Measurements from ENCODE around the gene SLU7. TPM values are rescaled to one million over a fixed set of nuclear protein-coding genes. Genes with fewer than 3 reads are reported as not detected.

The SLU7 gene
- total and polyA plus RNA-seq, 7 experiments from 2014 or later, result 53.0 to 85.3 (median 77.0) TPM

DNA sequence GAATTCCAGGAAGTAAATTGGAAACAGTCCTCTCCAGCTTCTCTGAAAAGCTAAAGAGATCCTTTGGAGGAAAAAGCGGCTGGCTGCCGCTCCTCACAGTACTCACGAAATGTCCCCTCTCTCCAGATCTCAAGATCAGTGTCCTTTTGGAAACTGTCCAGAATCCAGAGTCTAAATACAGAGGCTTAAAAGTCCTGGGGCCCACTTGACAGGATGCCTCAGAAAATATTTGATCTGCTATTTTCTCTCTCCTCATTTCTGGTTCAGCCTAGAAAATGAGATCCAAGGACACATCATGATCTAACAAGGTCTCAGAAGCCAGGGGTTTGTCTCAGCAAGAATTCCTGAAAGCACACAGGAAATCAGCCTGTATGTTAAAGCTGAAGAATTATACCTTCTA lies 55.7 kb downstream of the SLU7 start:
- Mint-ChIP-seq H3K27ac (no peak overlapping the region), H3K36me3 (no peaks in the 10 kb centered on the region), H3K9me3 (no peaks in the 10 kb centered on the region), H3K4me1 (no peaks in the 10 kb centered on the region), H3K4me3 (no peak overlapping the region), H3K27me3 (peaks cover 24 to 39% (median 26%) of the 10 kb centered on the region in 5 donors)
- DNase-seq (no peak), ATAC-seq (no peak)
- intact Hi-C loops (cut with micrococcal nuclease), result no loop called here
- no peaks in the 10 kb centered on the region for H3K36me3 ChIP-seq (ENCODE audit: control insufficient read depth in 2 of 3, insufficient read depth in 3 of 3, low read length in 3 of 3)
- no peak overlapping the region for H3K27ac ChIP-seq (ENCODE audit: low read depth, low read length)
- H3K27me3 ChIP-seq (ENCODE audit: control insufficient read depth in 2 of 2, insufficient read depth in 2 of 2, low read length in 2 of 2), result peaks cover 0 to 5% of the 10 kb centered on the region in 2 donors
- H3K4me1 ChIP-seq (ENCODE audit: control insufficient read depth in 2 of 2, insufficient read depth in 2 of 2, low read length in 2 of 2), result no peaks in the 10 kb centered on the region
- POLR2A ChIA-PET, result no interaction called here
- CTCF ChIA-PET, result no interaction called here
- no peak overlapping the region for H3K4me3 ChIP-seq (ENCODE audit: low read length)
- H3K9me3 ChIP-seq (ENCODE audit: control insufficient read depth in 2 of 3, low read length in 3 of 3), result no peaks in the 10 kb centered on the region

DNA sequence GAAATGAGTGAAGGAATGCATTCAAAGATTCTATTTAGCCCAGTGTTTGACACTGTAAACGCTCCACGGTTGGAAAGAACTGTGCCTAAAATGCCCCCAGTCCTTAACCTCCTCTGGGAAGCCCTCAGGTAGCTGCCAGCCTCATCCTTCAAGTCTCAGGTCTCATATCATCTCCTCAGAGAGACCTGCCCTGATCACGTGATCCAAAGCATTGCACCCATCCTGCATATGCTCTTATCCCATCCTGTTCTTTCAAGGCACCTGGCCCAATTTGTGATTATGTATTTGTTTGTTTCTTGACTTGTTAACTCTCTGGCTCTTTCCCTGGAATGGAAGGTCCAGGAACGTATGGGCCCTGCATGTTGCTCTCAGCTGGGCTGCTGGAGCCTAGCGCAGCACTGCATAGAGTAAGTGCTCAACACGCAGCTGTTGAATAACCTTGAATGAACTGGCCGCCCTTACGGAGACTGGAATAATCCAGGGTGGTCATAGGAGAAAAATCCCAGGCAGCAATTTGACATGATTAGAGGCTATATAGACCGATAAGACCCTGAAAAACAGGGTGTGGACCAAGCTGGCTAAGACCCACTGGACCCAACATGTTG lies 57.2 kb downstream of the SLU7 start:
- no peaks in the 10 kb centered on the region for H3K27me3 ChIP-seq (ENCODE audit: control insufficient read depth in 2 of 2, insufficient read depth in 2 of 2, low read length in 2 of 2)
- Mint-ChIP-seq H3K4me1 (no peaks in the 10 kb centered on the region), H3K36me3 (no peaks in the 10 kb centered on the region), H3K27me3 (peaks cover 11 to 24% (median 13%) of the 10 kb centered on the region in 5 donors), H3K9me3 (no peaks in the 10 kb centered on the region), H3K27ac (peak overlapping the region in 1 of 9 donors; percentile 49), H3K4me3 (no peak overlapping the region)
- no peaks in the 10 kb centered on the region for H3K4me1 ChIP-seq (ENCODE audit: control insufficient read depth in 2 of 2, insufficient read depth in 2 of 2, low read length in 2 of 2)
- H3K9me3 ChIP-seq (ENCODE audit: control insufficient read depth in 2 of 3, low read length in 3 of 3), result no peaks in the 10 kb centered on the region
- H3K4me3 ChIP-seq (ENCODE audit: low read length), result no peak overlapping the region
- DNase-seq (no peak), ATAC-seq (no peak)
- ChIA-PET POLR2A (no interaction called here), CTCF (no interaction called here)
- no peaks in the 10 kb centered on the region for H3K36me3 ChIP-seq (ENCODE audit: control insufficient read depth in 2 of 3, insufficient read depth in 3 of 3, low read length in 3 of 3)
- H3K27ac ChIP-seq (ENCODE audit: low read depth, low read length), result no peak overlapping the region
- intact Hi-C loops (cut with micrococcal nuclease), result no loop called here

DNA sequence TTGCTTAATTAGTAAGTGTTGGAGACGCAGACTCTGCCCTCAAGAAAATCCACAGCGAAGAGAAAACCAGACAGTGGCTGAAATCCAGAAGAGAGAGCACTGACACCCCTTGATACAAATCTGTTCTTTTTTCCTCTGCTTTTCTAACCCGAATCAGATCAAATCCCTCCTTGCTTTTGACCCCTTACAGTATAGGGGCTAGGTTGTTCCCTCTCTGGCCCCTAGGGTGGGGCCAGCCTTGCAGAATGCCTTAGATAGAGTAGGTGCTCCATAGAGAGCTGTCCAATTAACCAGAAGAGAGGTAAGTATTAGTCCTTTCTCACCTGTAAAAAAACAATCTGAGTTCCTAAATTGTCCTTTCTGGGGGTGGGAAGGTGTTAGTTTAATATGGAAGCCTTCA lies 58.6 kb downstream of the SLU7 start:
- DNase-seq, result no peak
- intact Hi-C loops (cut with micrococcal nuclease), result no loop called here
- Mint-ChIP-seq H3K4me3 (no peak overlapping the region), H3K27me3 (peaks cover 10 to 19% (median 11%) of the 10 kb centered on the region in 5 donors), H3K27ac (no peak overlapping the region), H3K36me3 (no peaks in the 10 kb centered on the region), H3K4me1 (no peaks in the 10 kb centered on the region), H3K9me3 (no peaks in the 10 kb centered on the region)
- POLR2A ChIA-PET, result no interaction called here
- CTCF ChIA-PET, result no interaction called here
- no peak for ATAC-seq
- H3K4me1 ChIP-seq (ENCODE audit: control insufficient read depth in 2 of 2, insufficient read depth in 2 of 2, low read length in 2 of 2), result no peaks in the 10 kb centered on the region
- H3K27ac ChIP-seq (ENCODE audit: low read depth, low read length), result no peak overlapping the region
- H3K36me3 ChIP-seq (ENCODE audit: control insufficient read depth in 2 of 3, insufficient read depth in 3 of 3, low read length in 3 of 3), result no peaks in the 10 kb centered on the region
- no peaks in the 10 kb centered on the region for H3K27me3 ChIP-seq (ENCODE audit: control insufficient read depth in 2 of 2, insufficient read depth in 2 of 2, low read length in 2 of 2)
- no peaks in the 10 kb centered on the region for H3K9me3 ChIP-seq (ENCODE audit: control insufficient read depth in 2 of 3, low read length in 3 of 3)
- H3K4me3 ChIP-seq (ENCODE audit: low read length), result no peak overlapping the region

DNA sequence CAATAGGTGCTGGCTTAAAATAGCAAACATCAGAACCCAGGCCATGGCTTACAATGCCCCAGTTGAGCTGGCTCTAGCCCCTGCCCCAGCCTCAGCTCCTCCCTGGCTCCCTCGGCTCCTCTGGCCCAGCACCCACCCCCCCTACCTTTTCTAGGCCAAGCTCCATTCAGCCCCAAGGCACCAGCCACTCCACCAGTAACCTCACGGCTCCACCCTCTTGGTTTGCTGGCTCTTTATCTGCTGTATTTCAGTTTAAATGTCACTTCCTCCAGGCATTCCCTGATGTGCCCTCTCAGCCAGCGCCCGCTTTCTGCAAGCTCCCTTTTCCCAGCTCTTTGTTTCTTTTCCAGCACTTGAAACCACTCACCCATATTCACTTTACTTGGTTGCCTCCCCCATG lies 59.1 kb downstream of the SLU7 start:
- DNase-seq (no peak), ATAC-seq (no peak)
- Mint-ChIP-seq H3K36me3 (no peaks in the 10 kb centered on the region), H3K4me3 (no peak overlapping the region), H3K27me3 (peaks cover 5 to 14% (median 7%) of the 10 kb centered on the region in 5 donors), H3K9me3 (no peaks in the 10 kb centered on the region), H3K27ac (no peak overlapping the region), H3K4me1 (no peaks in the 10 kb centered on the region)
- Histone ChIP-seq H3K27me3 (ENCODE audit: control insufficient read depth in 2 of 2, insufficient read depth in 2 of 2, low read length in 2 of 2) (no peaks in the 10 kb centered on the region), H3K4me1 (ENCODE audit: control insufficient read depth in 2 of 2, insufficient read depth in 2 of 2, low read length in 2 of 2) (no peaks in the 10 kb centered on the region), H3K9me3 (ENCODE audit: control insufficient read depth in 2 of 3, low read length in 3 of 3) (no peaks in the 10 kb centered on the region), H3K4me3 (ENCODE audit: low read length) (no peak overlapping the region), H3K27ac (ENCODE audit: low read depth, low read length) (no peak overlapping the region), H3K36me3 (ENCODE audit: control insufficient read depth in 2 of 3, insufficient read depth in 3 of 3, low read length in 3 of 3) (no peaks in the 10 kb centered on the region)
- ChIA-PET POLR2A (no interaction called here), CTCF (no interaction called here)
- intact Hi-C loops (cut with micrococcal nuclease), result no loop called here

DNA sequence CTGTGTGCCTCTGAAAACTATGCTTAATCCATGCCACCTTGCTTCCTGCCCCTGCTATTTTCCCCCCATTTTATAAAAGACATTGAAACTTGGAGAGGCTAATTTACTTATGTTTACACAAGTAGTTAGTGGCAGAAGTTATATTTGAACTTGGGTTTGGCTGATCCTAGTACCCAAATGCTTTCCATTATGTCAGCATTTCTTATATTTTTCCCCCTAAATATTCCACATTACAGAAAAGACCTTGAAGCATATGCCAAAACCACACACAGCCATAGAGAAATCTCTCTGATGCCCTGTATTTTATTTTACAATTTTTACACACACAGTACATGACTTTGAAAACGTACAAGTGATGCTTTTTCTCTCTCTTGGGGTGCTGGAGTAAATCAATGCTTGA lies 59.6 kb downstream of the SLU7 start:
- no peaks in the 10 kb centered on the region for H3K4me1 ChIP-seq (ENCODE audit: control insufficient read depth in 2 of 2, insufficient read depth in 2 of 2, low read length in 2 of 2)
- POLR2A ChIA-PET, result no interaction called here
- no peaks in the 10 kb centered on the region for H3K36me3 ChIP-seq (ENCODE audit: control insufficient read depth in 2 of 3, insufficient read depth in 3 of 3, low read length in 3 of 3)
- H3K27ac ChIP-seq (ENCODE audit: low read depth, low read length), result no peak overlapping the region
- ATAC-seq (no peak), DNase-seq (no peak)
- H3K9me3 ChIP-seq (ENCODE audit: control insufficient read depth in 2 of 3, low read length in 3 of 3), result no peaks in the 10 kb centered on the region
- H3K4me3 ChIP-seq (ENCODE audit: low read length), result no peak overlapping the region
- CTCF ChIA-PET, result interaction anchor here (0.6 kb wide), 1 partner anchor 1234 kb away, joined by 3 read pairs; no protein-coding TSS in a partner anchor
- Mint-ChIP-seq H3K4me3 (no peak overlapping the region), H3K4me1 (no peaks in the 10 kb centered on the region), H3K27ac (no peak overlapping the region), H3K27me3 (peaks cover 1 to 10% (median 4%) of the 10 kb centered on the region in 5 donors), H3K9me3 (no peaks in the 10 kb centered on the region), H3K36me3 (no peaks in the 10 kb centered on the region)
- no peaks in the 10 kb centered on the region for H3K27me3 ChIP-seq (ENCODE audit: control insufficient read depth in 2 of 2, insufficient read depth in 2 of 2, low read length in 2 of 2)
- intact Hi-C loops (cut with micrococcal nuclease), result no loop called here

DNA sequence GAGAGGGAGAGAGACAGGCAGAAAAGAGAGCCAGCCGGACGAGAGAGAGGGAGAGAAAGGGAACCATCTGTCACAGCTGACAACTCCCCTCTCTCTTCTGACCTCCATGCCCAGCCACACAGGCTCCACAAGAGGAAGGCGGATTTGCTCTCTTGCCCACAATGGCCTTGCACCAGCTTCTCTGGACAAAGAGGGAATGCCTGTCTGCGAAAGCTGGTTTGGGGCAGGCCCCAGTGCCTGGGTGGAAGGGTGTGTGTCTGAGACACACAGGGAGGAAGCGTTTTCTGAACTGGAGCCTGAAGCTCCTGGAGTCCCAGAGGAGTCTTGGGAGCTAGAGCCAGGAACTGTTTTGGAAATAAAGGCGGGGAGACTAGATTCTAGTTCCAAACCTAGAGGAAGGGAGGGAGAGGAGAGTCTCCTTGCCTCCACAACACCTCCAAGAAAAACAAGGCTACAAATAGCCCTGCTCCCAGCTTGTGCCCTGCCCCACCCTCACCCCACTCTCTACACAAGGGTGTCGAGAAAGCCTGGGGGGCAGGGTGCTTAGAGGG lies 60.9 kb downstream of the SLU7 start:
- Mint-ChIP-seq H3K4me3 (no peak overlapping the region), H3K36me3 (no peaks in the 10 kb centered on the region), H3K9me3 (no peaks in the 10 kb centered on the region), H3K4me1 (no peaks in the 10 kb centered on the region), H3K27ac (no peak overlapping the region), H3K27me3 (peaks cover 0 to 10% (median 4%) of the 10 kb centered on the region in 5 donors)
- Histone ChIP-seq H3K36me3 (ENCODE audit: control insufficient read depth in 2 of 3, insufficient read depth in 3 of 3, low read length in 3 of 3) (no peaks in the 10 kb centered on the region), H3K9me3 (ENCODE audit: control insufficient read depth in 2 of 3, low read length in 3 of 3) (no peaks in the 10 kb centered on the region), H3K4me3 (ENCODE audit: low read length) (no peak overlapping the region), H3K27ac (ENCODE audit: low read depth, low read length) (no peak overlapping the region), H3K4me1 (ENCODE audit: control insufficient read depth in 2 of 2, insufficient read depth in 2 of 2, low read length in 2 of 2) (no peaks in the 10 kb centered on the region), H3K27me3 (ENCODE audit: control insufficient read depth in 2 of 2, insufficient read depth in 2 of 2, low read length in 2 of 2) (no peaks in the 10 kb centered on the region)
- intact Hi-C loops (cut with micrococcal nuclease), result no loop called here
- ATAC-seq, result no peak
- POLR2A ChIA-PET, result interaction anchor here (0.6 kb wide), 1 partner anchor 9 kb away, joined by 3 read pairs; no protein-coding TSS in a partner anchor
- CTCF ChIA-PET, result no interaction called here
- no peak for DNase-seq

DNA sequence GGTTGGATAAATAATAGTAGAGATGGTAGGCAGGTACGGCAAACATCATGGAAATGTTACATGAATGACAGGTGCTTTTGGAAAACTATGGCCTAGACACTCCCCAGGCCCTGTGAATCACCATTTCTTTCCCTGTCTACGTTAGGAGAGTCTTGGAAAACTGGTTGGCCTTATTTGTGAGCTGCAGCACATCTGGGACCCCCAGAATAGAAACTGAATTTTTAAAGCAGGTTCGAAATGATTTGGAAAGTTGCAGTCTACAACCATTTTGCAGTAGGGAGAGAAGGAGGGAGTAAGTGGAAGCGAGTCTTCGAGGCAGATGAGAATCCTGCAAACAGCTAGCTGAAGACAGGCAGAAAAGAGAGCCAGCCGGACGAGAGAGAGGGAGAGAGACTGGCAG lies 61.5 kb downstream of the SLU7 start:
- Mint-ChIP-seq H3K4me3 (no peak overlapping the region), H3K27me3 (peaks cover 0 to 10% (median 4%) of the 10 kb centered on the region in 5 donors), H3K27ac (no peak overlapping the region), H3K9me3 (no peaks in the 10 kb centered on the region), H3K36me3 (no peaks in the 10 kb centered on the region), H3K4me1 (no peaks in the 10 kb centered on the region)
- H3K36me3 ChIP-seq (ENCODE audit: control insufficient read depth in 2 of 3, insufficient read depth in 3 of 3, low read length in 3 of 3), result no peaks in the 10 kb centered on the region
- H3K27ac ChIP-seq (ENCODE audit: low read depth, low read length), result no peak overlapping the region
- CTCF ChIA-PET, result no interaction called here
- DNase-seq, result no peak
- intact Hi-C loops (cut with micrococcal nuclease), result no loop called here
- no peak overlapping the region for H3K4me3 ChIP-seq (ENCODE audit: low read length)
- no peaks in the 10 kb centered on the region for H3K4me1 ChIP-seq (ENCODE audit: control insufficient read depth in 2 of 2, insufficient read depth in 2 of 2, low read length in 2 of 2)
- no peaks in the 10 kb centered on the region for H3K9me3 ChIP-seq (ENCODE audit: control insufficient read depth in 2 of 3, low read length in 3 of 3)
- POLR2A ChIA-PET, result no interaction called here
- no peaks in the 10 kb centered on the region for H3K27me3 ChIP-seq (ENCODE audit: control insufficient read depth in 2 of 2, insufficient read depth in 2 of 2, low read length in 2 of 2)
- no peak for ATAC-seq

Measured in naive thymus-derived CD4-positive, alpha-beta T cell (primary cell).